GM18951 (cell line): ENCODE data around the gene RASSF3.

Source experiments
- POLR2A ChIP-seq: IDR thresholded peaks from 4 replicates; pipeline ENCODE4 v1.6.1; 2011; ENCODE audit warnings: mild to moderate bottlenecking; ENCODE audit not compliant: insufficient read length, insufficient read depth; ENCODE audit errors: extremely low read depth
- in situ Hi-C: fragments of 300-500 bp; cut with MboI; formaldehyde crosslinking; loops from one replicate; pipeline ENCODE4 v1.12.0; 2022; ENCODE audit warnings: low sequenced_read_pairs, mixed read lengths, inconsistent platforms; ENCODE audit not compliant: unreplicated experiment

Gene RASSF3

DNA sequence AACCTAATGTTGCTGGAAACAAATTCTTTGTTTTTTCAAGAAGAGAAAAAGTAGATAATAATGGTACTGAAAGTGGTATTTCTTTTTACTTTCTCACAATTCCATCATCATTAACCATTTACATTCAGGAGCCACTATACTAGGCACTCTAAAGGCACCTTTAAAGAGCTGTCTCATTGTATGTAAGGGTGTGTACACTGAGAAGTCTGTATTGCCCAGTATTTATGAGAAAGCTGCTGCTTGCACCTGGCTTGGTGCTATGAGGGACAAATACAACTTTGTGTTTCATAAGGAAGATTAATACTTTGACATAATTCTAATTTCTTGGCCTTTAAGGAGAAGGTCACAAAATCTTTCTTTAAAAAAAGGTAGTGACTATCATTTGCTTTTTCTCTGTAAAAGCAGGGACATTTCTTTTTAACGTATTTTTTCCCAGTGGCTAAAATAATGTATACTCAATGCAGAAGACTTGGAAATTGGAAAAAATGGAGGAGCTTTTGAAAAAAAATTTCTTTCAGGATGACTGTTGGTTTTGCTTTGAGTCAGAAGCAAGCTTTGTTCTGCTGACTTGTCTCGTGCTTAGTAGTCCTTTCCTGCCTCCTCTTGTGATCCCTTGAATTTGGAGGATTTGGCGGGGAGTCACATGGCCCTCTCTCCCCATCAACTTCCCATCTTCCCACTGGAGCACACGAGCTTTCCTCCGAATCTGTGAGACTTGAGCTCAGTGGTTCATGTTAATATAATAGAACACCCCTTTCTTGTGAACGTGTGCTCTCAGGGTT is 50.1 kb downstream of the RASSF3 start:
- in situ Hi-C loops, result no loop called here
- no peak for TF ChIP-seq POLR2A

- no peak for TF ChIP-seq POLR2A
- in situ Hi-C loops, result no loop called here
Measured at GRCh38 chr12:64663015-64663414, 52.7 kb downstream of the RASSF3 start.

GRCh38 chr12:64665514-64665913 is 55.2 kb downstream of the RASSF3 start:
- TF ChIP-seq POLR2A, result peak; percentile 86
- in situ Hi-C loops, result no loop called here

- no peak for TF ChIP-seq POLR2A
- in situ Hi-C loops, result no loop called here
Measured at GRCh38 chr12:64666054-64666914, 56.0 kb downstream of the RASSF3 start.

DNA sequence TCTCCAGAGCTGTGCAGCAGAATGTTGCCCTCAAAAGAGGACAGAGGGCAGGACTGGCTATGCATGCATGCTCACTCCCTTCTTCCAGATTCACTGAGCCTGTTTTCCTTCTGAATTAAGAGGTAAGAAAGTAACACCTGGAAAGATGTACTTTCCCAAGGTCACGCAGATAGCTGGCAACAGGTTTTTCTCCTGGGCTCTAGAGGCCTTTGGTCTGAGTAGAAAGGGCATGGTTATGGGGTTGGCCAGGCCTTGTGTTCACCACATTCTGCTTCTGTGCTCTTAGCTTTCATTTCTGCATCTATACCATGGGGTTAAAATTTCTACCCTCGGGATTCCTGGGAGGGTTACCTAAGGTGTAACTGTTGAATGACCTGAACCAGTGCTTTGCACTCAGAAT is 57.5 kb downstream of the RASSF3 start:
- in situ Hi-C loops, result no loop called here
- TF ChIP-seq POLR2A, result no peak

DNA sequence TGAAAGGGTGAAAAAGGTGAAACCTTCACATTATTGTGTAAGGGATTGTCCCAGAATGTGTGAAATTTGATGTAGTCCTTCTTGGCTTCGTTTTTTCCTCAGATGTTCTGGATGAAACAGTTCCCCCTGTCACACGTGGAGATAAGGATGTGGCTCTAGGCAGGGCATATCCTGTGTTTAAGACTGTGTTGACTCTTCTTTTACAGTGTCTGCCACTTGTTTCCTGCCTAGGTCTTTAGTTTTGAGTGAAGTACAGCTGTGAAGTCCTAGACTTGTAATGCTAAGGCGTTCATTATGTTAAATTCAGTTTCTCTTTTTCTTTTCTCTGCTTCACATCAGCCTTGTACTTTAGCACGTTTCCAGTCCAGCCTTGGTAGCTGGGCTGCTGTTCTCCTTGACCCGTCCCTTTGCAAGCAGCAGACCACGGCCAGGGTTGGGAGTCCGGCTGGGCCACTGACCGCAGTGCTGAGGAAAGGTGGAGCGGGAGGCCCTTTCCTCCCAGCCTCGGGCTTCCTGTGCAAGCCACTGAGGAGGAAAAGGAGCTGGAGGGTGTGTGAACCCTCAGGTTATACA is 59.1 kb downstream of the RASSF3 start:
- in situ Hi-C loops, result no loop called here

GRCh38 chr12:64670019-64670418 is 59.7 kb downstream of the RASSF3 start:
- no peak for TF ChIP-seq POLR2A
- in situ Hi-C loops, result no loop called here

More for the DNA sequence above, 59.1 kb downstream of the RASSF3 start:
- TF ChIP-seq POLR2A, result no peak

- no peak for TF ChIP-seq POLR2A
- in situ Hi-C loops, result no loop called here
Measured at GRCh38 chr12:64670919-64671639, 60.8 kb downstream of the RASSF3 start.

DNA sequence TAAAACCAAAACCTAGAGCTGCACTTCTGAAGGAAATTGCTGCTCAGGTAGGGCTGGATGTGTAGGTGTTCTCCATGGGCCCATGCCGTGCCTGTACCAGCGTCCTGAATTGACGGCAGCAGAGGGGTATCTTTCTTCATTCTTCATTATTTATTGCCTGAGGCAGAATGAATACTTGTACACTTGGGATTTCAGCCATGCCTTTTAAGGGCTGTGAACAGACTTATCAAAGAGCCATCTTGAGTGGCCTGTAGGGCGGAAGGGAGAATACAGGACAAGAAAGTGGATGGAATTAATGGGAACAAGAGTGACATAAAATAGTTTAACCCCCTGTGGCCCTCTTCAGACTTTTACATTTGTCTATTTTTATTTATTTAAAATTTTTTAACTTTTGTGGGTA is 61.4 kb downstream of the RASSF3 start:
- in situ Hi-C loops, result no loop called here
- no peak for TF ChIP-seq POLR2A

GRCh38 chr12:64672925-64673409 is 62.7 kb downstream of the RASSF3 start:
- TF ChIP-seq POLR2A, result no peak
- in situ Hi-C loops, result no loop called here

DNA sequence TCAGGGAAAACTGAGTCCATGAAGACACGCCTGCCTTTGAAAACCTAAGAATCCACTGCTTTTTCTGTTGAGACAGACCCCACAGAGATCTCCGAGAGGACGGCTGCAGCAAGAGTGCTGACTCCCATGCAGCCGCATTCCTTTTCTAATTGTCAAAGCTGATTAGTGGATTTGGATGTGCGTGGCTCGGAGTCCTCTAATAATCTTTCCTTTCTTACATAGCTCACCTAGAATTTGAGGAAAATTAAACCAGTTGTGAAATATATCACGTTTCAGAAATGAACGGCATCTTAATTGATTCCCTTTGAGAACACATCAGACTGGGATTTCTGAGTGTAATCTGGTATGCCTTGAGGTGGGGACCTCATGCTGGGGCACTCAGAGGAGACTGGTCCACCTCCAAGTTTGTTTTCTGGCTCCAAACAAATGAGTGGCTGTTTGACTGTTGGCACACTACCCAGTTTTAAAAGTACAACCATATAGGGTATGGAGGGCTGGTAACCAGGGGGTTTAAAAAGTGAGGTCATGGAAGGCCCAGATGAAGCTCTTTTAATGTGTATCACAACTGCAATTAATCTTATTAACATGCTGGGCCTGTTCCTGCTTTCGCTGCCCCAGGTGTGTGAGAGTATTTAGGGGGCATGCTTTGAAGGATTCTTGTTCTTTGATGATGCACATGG is 63.3 kb downstream of the RASSF3 start:
- no peak for TF ChIP-seq POLR2A
- in situ Hi-C loops, result no loop called here

GRCh38 chr12:64674367-64674922 is 64.2 kb downstream of the RASSF3 start:
- TF ChIP-seq POLR2A, result no peak
- in situ Hi-C loops, result no loop called here
